Measurements from ENCODE around the gene SNAP29.
"Not testable (repeated sequence)": the region's sequence is repeated elsewhere in the genome, so short reads cannot be mapped to it uniquely, and the experiment has no call there.

The SNAP29 gene

GRCh38 chr22:20903093-20903492 is 44.3 kb downstream of the SNAP29 start:
- no peak for DNase-seq

- no peak for DNase-seq
Observed at GRCh38 chr22:20904008-20904979, 45.5 kb downstream of the SNAP29 start.

GRCh38 chr22:20904980-20905355 is 46.2 kb downstream of the SNAP29 start:
- DNase-seq, result peak; percentile 27

- peak; percentile 15 for DNase-seq
Observed at GRCh38 chr22:20905415-20906386, 46.9 kb downstream of the SNAP29 start.

DNA sequence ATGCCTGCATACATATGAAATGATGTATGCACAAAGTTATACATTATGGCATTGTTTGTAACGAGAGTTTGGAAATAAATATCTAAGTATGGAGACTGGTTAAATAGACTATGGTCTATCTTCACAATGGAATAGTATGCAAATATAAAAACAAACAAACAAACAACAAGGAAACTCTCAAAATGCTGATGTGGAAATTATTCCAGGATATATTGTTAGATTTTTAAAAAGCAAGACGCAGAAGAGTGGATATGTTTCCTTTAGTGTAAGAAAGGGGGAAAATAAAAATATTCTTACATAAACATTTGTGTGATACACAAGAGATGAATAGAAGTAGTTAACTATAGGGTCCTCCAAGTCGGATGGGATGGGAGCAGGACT is 47.6 kb downstream of the SNAP29 start:
- no peak for DNase-seq

DNA sequence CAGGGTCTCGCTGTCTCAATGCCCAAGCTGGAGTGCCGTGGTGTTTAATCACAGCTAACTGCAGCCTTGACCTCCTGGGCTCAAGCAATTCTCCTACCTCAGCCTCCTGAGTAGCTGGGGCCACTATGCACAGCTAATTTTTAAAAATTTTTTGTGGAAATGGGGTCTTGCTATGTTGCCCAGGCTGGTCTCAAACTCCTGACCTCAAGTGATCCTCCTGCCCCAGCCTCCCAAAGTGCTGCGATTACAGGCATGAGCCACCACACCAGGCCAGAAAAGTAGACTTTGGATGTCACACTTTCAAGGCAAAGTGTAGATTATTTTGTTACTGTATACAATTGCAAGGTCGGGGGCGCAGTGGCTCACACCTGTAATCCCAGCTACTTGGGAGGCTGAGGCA is 49.9 kb downstream of the SNAP29 start:
- DNase-seq, result not testable (repeated sequence)

DNA sequence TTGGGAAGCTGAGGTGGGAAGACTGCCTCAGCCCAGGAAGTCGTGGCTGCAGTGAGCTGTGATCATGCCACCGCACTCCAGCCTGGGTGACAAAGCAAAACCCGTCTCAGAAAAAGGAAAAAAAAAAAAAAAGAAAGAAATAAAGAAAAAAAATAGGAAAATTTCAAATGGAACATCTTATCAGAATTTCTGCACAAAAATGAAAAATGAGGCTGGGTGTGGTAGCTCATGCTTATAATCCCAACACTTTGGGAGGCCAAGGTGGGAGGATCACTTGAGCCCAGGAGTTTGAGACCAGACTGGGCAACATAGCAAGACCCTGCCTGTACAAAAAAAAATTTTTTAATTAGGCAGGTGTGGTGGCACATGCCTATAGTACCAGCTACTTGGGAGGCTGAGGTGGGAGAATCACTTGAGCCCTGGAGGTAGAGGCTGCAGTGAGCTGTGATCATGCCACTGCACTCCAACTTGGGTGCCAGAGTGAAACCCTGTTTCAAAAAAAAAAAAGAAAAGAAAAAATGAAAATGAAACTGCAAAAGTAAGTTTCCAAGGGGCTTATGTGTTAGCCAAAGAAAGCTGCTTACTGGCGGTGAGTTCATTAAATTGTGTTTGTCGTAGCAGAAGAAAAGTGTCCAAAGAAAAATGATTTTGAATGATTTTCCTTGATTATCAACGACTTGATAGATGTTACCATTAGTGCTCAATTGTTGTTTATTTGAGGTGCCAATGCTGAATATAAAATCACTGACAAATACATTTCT is 50.9 kb downstream of the SNAP29 start:
- DNase-seq, result no peak

DNA sequence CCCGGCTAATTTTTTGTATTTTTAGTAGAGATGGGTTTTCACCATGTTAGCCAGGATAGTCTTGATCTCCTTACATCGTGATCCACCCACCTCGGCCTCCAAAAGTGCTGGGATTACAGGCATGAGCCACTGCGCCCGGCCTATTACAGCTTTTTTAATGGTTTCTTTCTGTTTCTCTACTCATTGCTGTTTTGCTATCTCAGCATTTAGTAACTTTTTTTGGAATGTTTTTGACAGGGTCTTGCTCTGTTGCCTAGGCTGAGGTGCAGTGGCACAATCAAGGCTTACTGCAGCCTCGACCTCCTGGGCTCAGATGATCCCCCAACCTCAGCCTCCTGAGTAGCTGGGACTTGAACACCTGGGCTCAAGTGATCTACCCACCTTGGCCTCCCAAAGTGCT is 53.7 kb downstream of the SNAP29 start:
- no peak for DNase-seq

DNA sequence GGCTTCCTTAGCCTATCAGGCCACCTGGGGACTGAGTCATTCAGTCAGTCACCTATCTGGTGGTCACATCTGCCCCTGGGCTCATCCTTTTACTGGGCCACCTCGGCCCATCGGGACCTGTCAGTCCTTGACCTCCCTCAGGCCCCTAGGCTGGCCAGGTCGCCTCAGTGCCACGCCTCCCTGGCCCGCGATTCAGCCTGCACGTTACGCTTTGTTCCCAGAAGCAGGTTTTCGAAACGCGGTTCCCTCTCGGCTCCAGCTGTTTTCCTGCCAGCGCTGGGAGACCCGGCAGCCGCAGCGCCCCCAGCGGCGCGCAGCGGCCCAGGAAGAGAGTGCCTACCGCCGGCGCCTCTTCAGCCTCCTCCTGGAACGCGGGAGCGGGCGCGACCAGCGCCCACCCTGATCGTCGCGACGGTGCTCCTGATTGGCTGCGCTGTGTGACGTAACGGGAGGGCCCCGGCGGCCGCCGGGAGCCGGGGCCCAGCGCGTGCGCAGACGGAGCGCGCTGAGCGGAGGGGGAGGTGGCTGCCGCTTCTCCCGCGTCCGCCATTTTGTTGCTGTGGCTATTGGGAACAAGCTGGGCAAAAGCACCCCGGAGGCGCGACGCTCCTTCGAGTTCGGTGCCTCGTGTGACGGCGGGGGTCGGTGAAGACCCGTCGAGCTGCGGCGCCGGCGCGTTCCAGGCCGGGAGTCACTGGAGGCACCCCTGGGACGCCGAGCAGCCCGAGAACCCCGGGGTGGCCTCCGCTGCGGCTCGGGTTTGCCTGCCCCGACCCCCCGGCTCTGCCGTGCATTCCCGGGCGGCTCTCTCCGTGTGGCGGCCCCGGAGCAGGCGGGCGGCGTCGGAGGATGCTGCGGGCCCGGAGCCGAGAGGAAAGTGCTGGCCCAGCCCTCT is 58.4 kb downstream of the SNAP29 start, which contains the start of gene CRKL:
CRKL (plus strand) TSS at position 492 of the 895 bp plus-strand sequence. CDS start 528 bp downstream, outside the sequence.
- peak; percentile 97 for DNase-seq

- peak; percentile 20 for DNase-seq
Observed at GRCh38 chr22:20918663-20919218, 59.9 kb downstream of the SNAP29 start.

DNA sequence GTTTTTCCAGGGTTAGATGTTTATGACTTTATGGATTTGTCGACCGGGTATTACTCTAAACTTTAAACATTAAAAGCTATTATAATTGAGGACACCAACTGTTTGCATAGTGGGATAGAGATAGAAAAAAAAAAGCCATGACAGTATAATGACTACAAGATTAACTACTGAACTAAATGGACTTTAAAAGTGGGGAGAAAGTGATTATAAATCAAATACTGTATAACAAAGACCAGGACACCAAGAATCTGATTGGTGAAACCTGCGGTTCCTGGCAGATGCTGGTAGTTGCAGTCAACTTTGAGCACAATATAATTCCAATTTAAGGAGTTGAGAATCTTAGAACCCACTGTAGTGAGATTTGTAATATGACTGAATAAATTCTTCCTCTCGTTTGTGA is 60.9 kb downstream of the SNAP29 start:
- DNase-seq, result peak; percentile 2

- DNase-seq, result no peak
Observed at GRCh38 chr22:20920881-20921203, 62.0 kb downstream of the SNAP29 start.

DNA sequence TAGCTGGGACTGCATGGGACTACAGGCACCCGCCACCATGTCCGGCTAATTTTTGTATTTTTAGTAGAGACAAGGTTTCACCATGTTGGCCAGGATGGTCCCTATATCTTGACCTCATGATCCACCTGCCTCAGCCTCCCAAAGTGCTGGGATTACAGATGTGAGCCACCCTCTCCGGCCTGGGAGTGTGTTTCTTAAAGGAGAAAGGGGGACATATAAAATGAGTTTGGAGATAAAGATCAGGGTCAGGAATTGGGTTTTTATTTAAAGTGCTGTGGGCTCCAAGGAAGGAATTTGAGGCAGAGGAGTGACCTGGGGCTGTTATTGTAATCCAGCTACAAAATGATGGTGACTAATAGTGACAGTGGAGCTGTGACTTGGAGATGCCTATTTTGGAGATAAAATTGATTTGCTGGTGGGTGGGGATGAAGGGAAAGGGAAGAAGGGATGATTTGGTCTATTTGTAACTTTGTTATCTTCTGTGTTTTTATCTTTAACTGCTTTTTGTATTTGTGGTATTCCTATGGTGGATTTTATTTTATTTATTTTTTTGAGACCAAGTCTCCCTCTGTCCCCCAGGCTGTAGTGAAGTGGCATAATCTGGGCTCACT is 63.4 kb downstream of the SNAP29 start:
- no peak for DNase-seq

- DNase-seq, result no peak
Observed at GRCh38 chr22:20926243-20926642, 67.4 kb downstream of the SNAP29 start.

- DNase-seq, result no peak
Observed at GRCh38 chr22:20927940-20928572, 69.2 kb downstream of the SNAP29 start.

DNA sequence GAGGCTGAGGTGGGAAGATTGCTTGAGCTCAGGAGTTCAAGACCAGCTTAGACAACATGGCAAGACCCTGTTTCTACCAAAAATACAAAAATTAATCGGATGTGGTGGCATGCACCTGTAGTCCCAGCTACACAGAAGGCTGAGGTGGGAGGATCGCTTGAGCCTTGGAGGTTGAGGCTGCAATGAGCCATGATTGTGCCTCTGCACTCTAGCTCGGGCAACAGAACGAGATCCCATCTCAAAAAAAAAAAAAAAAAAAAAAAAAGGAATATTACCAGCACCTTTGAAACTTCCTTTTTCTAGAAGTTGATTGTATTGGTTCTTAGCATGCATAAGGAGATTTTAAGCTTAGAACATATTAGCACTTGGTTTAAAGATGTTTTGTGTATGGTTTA is 69.8 kb downstream of the SNAP29 start:
- DNase-seq, result no peak

GRCh38 chr22:20930004-20930403 is 71.2 kb downstream of the SNAP29 start:
- no peak for DNase-seq

DNA sequence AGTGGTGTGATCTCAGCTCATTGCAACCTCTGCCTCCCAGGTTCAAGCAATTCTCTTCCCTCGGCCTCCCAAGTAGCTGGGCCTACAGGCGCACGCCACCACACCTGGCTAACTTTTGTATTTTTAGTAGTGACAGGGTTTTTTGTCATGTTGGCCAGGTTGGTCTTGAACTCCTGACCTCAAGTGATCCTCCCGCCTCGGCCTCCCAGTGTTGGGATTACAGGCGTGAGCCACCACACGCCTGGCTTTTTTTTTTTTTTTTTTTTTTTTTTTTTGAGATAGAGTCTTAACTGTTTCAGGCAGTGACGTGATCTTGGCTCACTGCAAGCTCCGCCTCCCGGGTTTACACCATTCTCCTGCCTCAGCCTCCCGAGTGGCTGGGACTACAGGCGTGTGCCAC is 71.6 kb downstream of the SNAP29 start:
- not testable (repeated sequence) for DNase-seq

GRCh38 chr22:20931126-20931654 is 72.4 kb downstream of the SNAP29 start:
- no peak for DNase-seq

DNA sequence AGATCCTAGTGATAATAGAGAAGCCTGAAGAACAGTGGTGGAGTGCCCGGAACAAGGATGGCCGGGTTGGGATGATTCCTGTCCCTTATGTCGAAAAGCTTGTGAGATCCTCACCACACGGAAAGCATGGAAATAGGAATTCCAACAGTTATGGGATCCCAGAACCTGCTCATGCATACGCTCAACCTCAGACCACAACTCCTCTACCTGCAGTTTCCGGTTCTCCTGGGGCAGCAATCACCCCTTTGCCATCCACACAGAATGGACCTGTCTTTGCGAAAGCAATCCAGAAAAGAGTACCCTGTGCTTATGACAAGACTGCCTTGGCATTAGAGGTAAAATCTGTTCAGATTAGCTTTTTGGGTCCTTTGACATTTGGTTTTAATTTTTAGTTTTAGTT is 75.1 kb downstream of the SNAP29 start:
- no peak for DNase-seq
